Mesothelial cell of epicardium (in vitro differentiated cells): ENCODE results near the gene SPATA31E1. TPM values are rescaled to one million over a fixed set of nuclear protein-coding genes. Genes with fewer than 3 reads are reported as not detected.
"Not testable (repeated sequence)": the region's sequence is repeated elsewhere in the genome, so short reads cannot be mapped to it uniquely, and the experiment has no call there.

Experiments
- DNase-seq, 2 experiments: peaks; one replicate each; pipeline ENCODE4 v3.0.0; 2021; ENCODE audit warnings: low spot score in 2 of 2; ENCODE audit not compliant: unreplicated experiment in 2 of 2
- H3K27ac Mint-ChIP-seq: 2 replicates; pipeline ENCODE4 v1.8.0; 2021; ENCODE audit warnings: mixed read lengths
- H3K27me3 Mint-ChIP-seq: 2 replicates; pipeline ENCODE4 v1.8.0; 2021; ENCODE audit warnings: low read depth, mixed read lengths
- H3K36me3 Mint-ChIP-seq: 2 replicates; pipeline ENCODE4 v1.8.0; 2021; ENCODE audit warnings: mixed read lengths
- H3K4me1 Mint-ChIP-seq: 2 replicates; pipeline ENCODE4 v1.8.0; 2021; ENCODE audit warnings: mixed read lengths
- H3K4me3 Mint-ChIP-seq: 2 replicates; pipeline ENCODE4 v1.8.0; 2021; ENCODE audit warnings: mild to moderate bottlenecking, moderate library complexity, mixed read lengths
- H3K9me3 Mint-ChIP-seq: 2 replicates; pipeline ENCODE4 v1.8.0; 2021; ENCODE audit warnings: mixed read lengths
- total RNA-seq: library from RNA; stranded (reverse); gene quantifications from 3 replicates; pipeline ENCODE4 v1.2.1, GENCODE V29; 2021

Gene SPATA31E1
- total RNA-seq, 1 donor from 2014 or later = 0.09 TPM

GRCh38 chr9:87937918-87938317 lies 55.2 kb downstream of the SPATA31E1 start:
- not testable (repeated sequence) for H3K4me1 Mint-ChIP-seq, H3K27me3 Mint-ChIP-seq, H3K27ac Mint-ChIP-seq, DNase-seq, H3K36me3 Mint-ChIP-seq, H3K4me3 Mint-ChIP-seq, H3K9me3 Mint-ChIP-seq

GRCh38 chr9:87938336-87938735 lies 55.7 kb downstream of the SPATA31E1 start:
- H3K27ac Mint-ChIP-seq, H3K9me3 Mint-ChIP-seq, DNase-seq, H3K27me3 Mint-ChIP-seq, H3K4me1 Mint-ChIP-seq, H3K36me3 Mint-ChIP-seq, H3K4me3 Mint-ChIP-seq: not testable (repeated sequence)

Other genes with a start within 250 kb of the SPATA31E1 start
- 85.9 to 90.5 TPM (median 86.2 TPM) in 3 replicates for gene CTSL, start 156.8 kb upstream of the SPATA31E1 start, total RNA-seq
- gene SPATA31C1, start 35.1 kb downstream of the SPATA31E1 start, total RNA-seq = 0.13 to 0.29 TPM (median 0.18 TPM) in 3 replicates
- 32.9 to 36.0 TPM (median 34.1 TPM) in 3 replicates for gene CDK20, start 91.7 kb downstream of the SPATA31E1 start, total RNA-seq